ENCODE data around the gene ZDHHC1. TPM values are rescaled to one million over a fixed set of nuclear protein-coding genes. Genes with fewer than 3 reads are reported as not detected.

The ZDHHC1 gene
- total and polyA plus RNA-seq, 2 of the 13 experiments (the other 11 are each of a cell fraction or from before 2014, with no cell fraction given) = 0.51 to 1.1 TPM

DNA sequence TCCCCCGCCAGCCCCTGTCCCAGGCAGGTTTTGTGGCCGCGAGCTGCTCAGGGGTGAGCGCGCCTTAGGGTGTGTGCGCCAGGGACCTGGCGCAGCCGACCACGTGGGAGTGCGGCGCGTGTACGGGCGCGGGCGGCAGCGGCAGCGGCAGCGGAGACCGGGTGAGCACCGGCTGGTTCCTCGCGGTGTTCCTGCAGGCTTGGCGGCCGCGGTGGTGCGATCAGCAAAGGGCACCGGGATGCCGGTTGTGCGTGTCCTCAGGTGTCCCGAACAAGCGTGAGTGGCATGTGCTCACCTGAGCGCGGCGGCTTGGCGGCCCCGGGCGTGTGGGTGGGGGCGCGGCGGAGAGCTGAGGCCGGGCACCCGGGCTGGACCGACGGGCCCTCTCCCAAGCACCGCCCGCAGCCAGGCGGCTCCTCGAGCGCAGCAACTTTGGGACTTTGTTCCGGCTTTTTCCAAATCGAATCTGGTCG is 14.3 kb upstream of the ZDHHC1 start (continued):
- TF ChIP-seq, protein P1, sequence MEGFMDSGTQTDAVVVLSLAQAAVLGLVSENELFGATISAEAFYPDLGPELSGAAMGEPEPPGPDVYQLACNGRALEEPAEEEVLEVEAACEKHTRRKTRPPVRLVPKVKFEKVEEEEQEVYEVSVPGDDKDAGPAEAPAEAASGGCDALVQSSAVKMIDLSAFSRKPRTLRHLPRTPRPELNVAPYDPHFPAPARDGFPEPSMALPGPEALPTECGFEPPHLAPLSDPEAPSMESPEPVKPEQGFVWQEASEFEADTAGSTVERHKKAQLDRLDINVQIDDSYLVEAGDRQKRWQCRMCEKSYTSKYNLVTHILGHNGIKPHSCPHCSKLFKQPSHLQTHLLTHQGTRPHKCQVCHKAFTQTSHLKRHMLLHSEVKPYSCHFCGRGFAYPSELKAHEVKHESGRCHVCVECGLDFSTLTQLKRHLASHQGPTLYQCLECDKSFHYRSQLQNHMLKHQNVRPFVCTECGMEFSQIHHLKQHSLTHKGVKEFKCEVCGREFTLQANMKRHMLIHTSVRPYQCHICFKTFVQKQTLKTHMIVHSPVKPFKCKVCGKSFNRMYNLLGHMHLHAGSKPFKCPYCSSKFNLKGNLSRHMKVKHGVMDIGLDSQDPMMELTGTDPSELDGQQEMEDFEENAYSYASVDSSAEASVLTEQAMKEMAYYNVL (CRISPR knock-in tag; IDR thresholded peaks at IDR 0.05; ENCODE audit: borderline replicate concordance) = peak; percentile 65; the same call in 1 of the 2 replicates
- TF ChIP-seq AKAP8 (CRISPR knock-in tag; IDR thresholded peaks at IDR 0.05) (peak; percentile 64; the same call in 1 of the 2 replicates), MTA1 (CRISPR knock-in tag; IDR thresholded peaks at IDR 0.05; ENCODE audit: borderline replicate concordance) (peak; percentile 59; the same call in 1 of the 2 replicates), KLF13 (CRISPR knock-in tag; IDR thresholded peaks at IDR 0.05) (0 out of 2 replicates have a peak, but pooled peaks have one; percentile 37), GTF3A (CRISPR knock-in tag; conservative IDR thresholded peaks at IDR 0.05) (0 out of 2 replicates have a peak, but pooled peaks have one; percentile 49), MAZ (IDR thresholded peaks at IDR 0.05; ENCODE audit: borderline replicate concordance, low read depth, low read length) (peak; percentile 48; the same call in 1 of the 2 replicates), MAZ (CRISPR knock-in tag; IDR thresholded peaks at IDR 0.05; ENCODE audit: low read depth) (peak; percentile 74), ZNF329 (CRISPR knock-in tag; IDR thresholded peaks at IDR 0.05; ENCODE audit: low read depth) (no peak; the same call in 1 of the 2 replicates), NFRKB (IDR thresholded peaks at IDR 0.05) (no peak), RXRB (CRISPR knock-in tag; IDR thresholded peaks at IDR 0.05; ENCODE audit: borderline replicate concordance) (0 out of 2 replicates have a peak, but pooled peaks have one; percentile 6), ZMYM3 (CRISPR knock-in tag; IDR thresholded peaks at IDR 0.05) (no peak), FOSL1 (CRISPR knock-in tag; IDR thresholded peaks at IDR 0.05; ENCODE audit: borderline replicate concordance) (no peak), ZBTB42 (CRISPR knock-in tag; IDR thresholded peaks at IDR 0.05) (peak; percentile 93; the same call in 1 of the 2 replicates)
- TF ChIP-seq, protein P2, sequence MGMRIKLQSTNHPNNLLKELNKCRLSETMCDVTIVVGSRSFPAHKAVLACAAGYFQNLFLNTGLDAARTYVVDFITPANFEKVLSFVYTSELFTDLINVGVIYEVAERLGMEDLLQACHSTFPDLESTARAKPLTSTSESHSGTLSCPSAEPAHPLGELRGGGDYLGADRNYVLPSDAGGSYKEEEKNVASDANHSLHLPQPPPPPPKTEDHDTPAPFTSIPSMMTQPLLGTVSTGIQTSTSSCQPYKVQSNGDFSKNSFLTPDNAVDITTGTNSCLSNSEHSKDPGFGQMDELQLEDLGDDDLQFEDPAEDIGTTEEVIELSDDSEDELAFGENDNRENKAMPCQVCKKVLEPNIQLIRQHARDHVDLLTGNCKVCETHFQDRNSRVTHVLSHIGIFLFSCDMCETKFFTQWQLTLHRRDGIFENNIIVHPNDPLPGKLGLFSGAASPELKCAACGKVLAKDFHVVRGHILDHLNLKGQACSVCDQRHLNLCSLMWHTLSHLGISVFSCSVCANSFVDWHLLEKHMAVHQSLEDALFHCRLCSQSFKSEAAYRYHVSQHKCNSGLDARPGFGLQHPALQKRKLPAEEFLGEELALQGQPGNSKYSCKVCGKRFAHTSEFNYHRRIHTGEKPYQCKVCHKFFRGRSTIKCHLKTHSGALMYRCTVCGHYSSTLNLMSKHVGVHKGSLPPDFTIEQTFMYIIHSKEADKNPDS (CRISPR knock-in tag; IDR thresholded peaks at IDR 0.05) = no peak; the same call in 1 of the 2 replicates
- TF ChIP-seq, protein P3, sequence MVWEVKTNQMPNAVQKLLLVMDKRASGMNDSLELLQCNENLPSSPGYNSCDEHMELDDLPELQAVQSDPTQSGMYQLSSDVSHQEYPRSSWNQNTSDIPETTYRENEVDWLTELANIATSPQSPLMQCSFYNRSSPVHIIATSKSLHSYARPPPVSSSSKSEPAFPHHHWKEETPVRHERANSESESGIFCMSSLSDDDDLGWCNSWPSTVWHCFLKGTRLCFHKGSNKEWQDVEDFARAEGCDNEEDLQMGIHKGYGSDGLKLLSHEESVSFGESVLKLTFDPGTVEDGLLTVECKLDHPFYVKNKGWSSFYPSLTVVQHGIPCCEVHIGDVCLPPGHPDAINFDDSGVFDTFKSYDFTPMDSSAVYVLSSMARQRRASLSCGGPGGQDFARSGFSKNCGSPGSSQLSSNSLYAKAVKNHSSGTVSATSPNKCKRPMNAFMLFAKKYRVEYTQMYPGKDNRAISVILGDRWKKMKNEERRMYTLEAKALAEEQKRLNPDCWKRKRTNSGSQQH (CRISPR knock-in tag; IDR thresholded peaks at IDR 0.05; ENCODE audit: low read depth) = peak; percentile 66; the same call in 1 of the 2 replicates
- TF ChIP-seq, protein P4, sequence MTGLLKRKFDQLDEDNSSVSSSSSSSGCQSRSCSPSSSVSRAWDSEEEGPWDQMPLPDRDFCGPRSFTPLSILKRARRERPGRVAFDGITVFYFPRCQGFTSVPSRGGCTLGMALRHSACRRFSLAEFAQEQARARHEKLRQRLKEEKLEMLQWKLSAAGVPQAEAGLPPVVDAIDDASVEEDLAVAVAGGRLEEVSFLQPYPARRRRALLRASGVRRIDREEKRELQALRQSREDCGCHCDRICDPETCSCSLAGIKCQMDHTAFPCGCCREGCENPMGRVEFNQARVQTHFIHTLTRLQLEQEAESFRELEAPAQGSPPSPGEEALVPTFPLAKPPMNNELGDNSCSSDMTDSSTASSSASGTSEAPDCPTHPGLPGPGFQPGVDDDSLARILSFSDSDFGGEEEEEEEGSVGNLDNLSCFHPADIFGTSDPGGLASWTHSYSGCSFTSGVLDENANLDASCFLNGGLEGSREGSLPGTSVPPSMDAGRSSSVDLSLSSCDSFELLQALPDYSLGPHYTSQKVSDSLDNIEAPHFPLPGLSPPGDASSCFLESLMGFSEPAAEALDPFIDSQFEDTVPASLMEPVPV (CRISPR knock-in tag; IDR thresholded peaks at IDR 0.05) = peak; percentile 96; the same call in 1 of the 2 replicates
- TF ChIP-seq, protein P5, sequence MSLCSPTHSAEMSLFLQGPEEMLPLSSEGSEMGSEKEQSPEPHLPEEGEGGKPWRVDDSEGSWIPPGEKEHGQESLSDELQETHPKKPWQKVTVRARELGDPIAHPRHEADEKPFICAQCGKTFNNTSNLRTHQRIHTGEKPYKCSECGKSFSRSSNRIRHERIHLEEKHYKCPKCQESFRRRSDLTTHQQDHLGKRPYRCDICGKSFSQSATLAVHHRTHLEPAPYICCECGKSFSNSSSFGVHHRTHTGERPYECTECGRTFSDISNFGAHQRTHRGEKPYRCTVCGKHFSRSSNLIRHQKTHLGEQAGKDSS (CRISPR knock-in tag; IDR thresholded peaks at IDR 0.05; ENCODE audit: borderline replicate concordance, low read depth) = peak; percentile 93
- TF ChIP-seq, protein P6, sequence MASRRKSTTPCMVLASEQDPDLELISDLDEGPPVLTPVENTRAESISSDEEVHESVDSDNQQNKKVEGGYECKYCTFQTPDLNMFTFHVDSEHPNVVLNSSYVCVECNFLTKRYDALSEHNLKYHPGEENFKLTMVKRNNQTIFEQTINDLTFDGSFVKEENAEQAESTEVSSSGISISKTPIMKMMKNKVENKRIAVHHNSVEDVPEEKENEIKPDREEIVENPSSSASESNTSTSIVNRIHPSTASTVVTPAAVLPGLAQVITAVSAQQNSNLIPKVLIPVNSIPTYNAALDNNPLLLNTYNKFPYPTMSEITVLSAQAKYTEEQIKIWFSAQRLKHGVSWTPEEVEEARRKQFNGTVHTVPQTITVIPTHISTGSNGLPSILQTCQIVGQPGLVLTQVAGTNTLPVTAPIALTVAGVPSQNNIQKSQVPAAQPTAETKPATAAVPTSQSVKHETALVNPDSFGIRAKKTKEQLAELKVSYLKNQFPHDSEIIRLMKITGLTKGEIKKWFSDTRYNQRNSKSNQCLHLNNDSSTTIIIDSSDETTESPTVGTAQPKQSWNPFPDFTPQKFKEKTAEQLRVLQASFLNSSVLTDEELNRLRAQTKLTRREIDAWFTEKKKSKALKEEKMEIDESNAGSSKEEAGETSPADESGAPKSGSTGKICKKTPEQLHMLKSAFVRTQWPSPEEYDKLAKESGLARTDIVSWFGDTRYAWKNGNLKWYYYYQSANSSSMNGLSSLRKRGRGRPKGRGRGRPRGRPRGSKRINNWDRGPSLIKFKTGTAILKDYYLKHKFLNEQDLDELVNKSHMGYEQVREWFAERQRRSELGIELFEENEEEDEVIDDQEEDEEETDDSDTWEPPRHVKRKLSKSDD (CRISPR knock-in tag; IDR thresholded peaks at IDR 0.05; ENCODE audit: low read depth) = peak; percentile 86; the same call in 1 of the 2 replicates

Measured in HepG2 (cell line).